IMR-90 (cell line): Measurements from ENCODE around the gene TST. TPM values are rescaled to one million over a fixed set of nuclear protein-coding genes. Genes with fewer than 3 reads are reported as not detected.

Experiments
- ATAC-seq: fragments of 200-7000 bp; cut with Tn5 transposase; 2 replicates; pipeline ENCODE4 v1.9.1; 2020; ENCODE audit warnings: low read depth, mild to moderate bottlenecking, moderate library complexity
- BruUV-seq: library from RNA; stranded (reverse); fragments of 400-500 nt; replicated peaks from 2 replicates; lab custom pipeline; 2021; lab: Mats Ljungman, UMichigan
- CTCF ChIA-PET: fragments of 300-600 bp; formaldehyde crosslinking; extraction: SDS; loops from one replicate; lab custom pipeline; 2021; ENCODE audit warnings: antibody characterized with exemption; lab: Yijun Ruan, JAX
- POLR2A ChIA-PET: fragments of 300-600 bp; sonication (Branson Sonifier 250); formaldehyde crosslinking; loops from one replicate; lab custom pipeline; 2022; ENCODE audit warnings: antibody characterized with exemption; ENCODE audit not compliant: unreplicated experiment; lab: Charles Lee
- DNase-seq: peaks from one replicate; pipeline ENCODE4 v3.0.0; 2013
- H2AFZ ChIP-seq: replicated peaks from 2 replicates; pipeline ENCODE3; 2013; ENCODE audit warnings: low read length, mild to moderate bottlenecking; ENCODE audit not compliant: poor library complexity
- H2AK5ac ChIP-seq: 2 replicates; pipeline ENCODE4 v1.6.1; 2013; ENCODE audit warnings: low read depth, low read length, inconsistent platforms
- H2AK9ac ChIP-seq: replicated peaks from 2 replicates; pipeline ENCODE3; 2013; ENCODE audit warnings: mild to moderate bottlenecking, low read depth, low read length, moderate library complexity; ENCODE audit not compliant: poor library complexity
- H2BK120ac ChIP-seq: 2 replicates; pipeline ENCODE4 v1.6.1; 2013; ENCODE audit warnings: low read depth, low read length, inconsistent platforms
- H2BK15ac ChIP-seq: 3 replicates; pipeline ENCODE4 v1.6.1; 2013; ENCODE audit warnings: low read depth, low read length, inconsistent platforms
- H2BK20ac ChIP-seq: 2 replicates; pipeline ENCODE4 v1.6.1; 2013; ENCODE audit warnings: low read depth, mild to moderate bottlenecking, inconsistent platforms, low read length, moderate library complexity
- H2BK5ac ChIP-seq: 2 replicates; pipeline ENCODE4 v1.6.1; 2013; ENCODE audit warnings: mild to moderate bottlenecking, low read depth, low read length, inconsistent platforms; ENCODE audit not compliant: poor library complexity, severe bottlenecking
- H3K14ac ChIP-seq: replicated peaks from 2 replicates; pipeline ENCODE4 v1.6.1; 2013; ENCODE audit warnings: low read depth, low read length, inconsistent platforms
- H3K18ac ChIP-seq: 2 replicates; pipeline ENCODE4 v1.6.1; 2013; ENCODE audit warnings: low read depth, low read length, control low read depth
- H3K23ac ChIP-seq: 2 replicates; pipeline ENCODE4 v1.6.1; 2013; ENCODE audit warnings: low read depth, low read length, inconsistent platforms
- H3K27ac ChIP-seq: 2 replicates; pipeline ENCODE4 v1.5.1; 2013; ENCODE audit warnings: mild to moderate bottlenecking, control low read depth, low read length; ENCODE audit not compliant: insufficient read depth
- H3K27me3 ChIP-seq: 2 replicates; pipeline ENCODE4 v1.6.1; 2013; ENCODE audit warnings: low read length; ENCODE audit not compliant: control insufficient read depth, insufficient read depth
- H3K36me3 ChIP-seq: 2 replicates; pipeline ENCODE4 v1.6.1; 2013; ENCODE audit warnings: low read length, mixed read lengths; ENCODE audit not compliant: control insufficient read depth, insufficient read depth
- H3K4ac ChIP-seq: 2 replicates; pipeline ENCODE4 v1.6.1; 2013; ENCODE audit warnings: low read depth, low read length, inconsistent platforms
- H3K4me1 ChIP-seq: 2 replicates; pipeline ENCODE4 v1.6.1; 2013; ENCODE audit warnings: low read length, mixed read lengths; ENCODE audit not compliant: control insufficient read depth, insufficient read depth
- H3K4me2 ChIP-seq: 2 replicates; pipeline ENCODE4 v1.6.1; 2013; ENCODE audit warnings: low read depth, mild to moderate bottlenecking, control low read depth, low read length, moderate library complexity
- H3K4me3 ChIP-seq: 2 replicates; pipeline ENCODE4 v1.5.1; 2013; ENCODE audit warnings: low read depth, mild to moderate bottlenecking, control low read depth, low read length, moderate library complexity; ENCODE audit not compliant: insufficient read depth
- H3K56ac ChIP-seq: 2 replicates; pipeline ENCODE4 v1.6.1; 2013; ENCODE audit warnings: low read length, inconsistent platforms; ENCODE audit not compliant: insufficient read depth; ENCODE audit errors: extremely low read depth
- H3K79me1 ChIP-seq, 2 experiments: 2 replicates each; pipeline ENCODE4 v1.6.1; 2013; ENCODE audit warnings: low read length in 2 of 2, inconsistent platforms in 1 of 2, low read depth in 1 of 2
- H3K9ac ChIP-seq: 2 replicates; pipeline ENCODE4 v1.6.1; 2013; ENCODE audit warnings: low read depth, low read length, control low read depth
- H3K9me1 ChIP-seq: 2 replicates; pipeline ENCODE4 v1.6.1; 2013; ENCODE audit warnings: low read length, inconsistent platforms; ENCODE audit not compliant: insufficient read depth
- H3K9me3 ChIP-seq: 2 replicates; pipeline ENCODE4 v1.6.1; 2013; ENCODE audit warnings: low read length; ENCODE audit not compliant: control insufficient read depth, insufficient read depth
- H4K20me1 ChIP-seq: 2 replicates; pipeline ENCODE4 v1.6.1; 2013; ENCODE audit warnings: low read length, inconsistent platforms; ENCODE audit not compliant: insufficient read depth
- H4K5ac ChIP-seq: 2 replicates; pipeline ENCODE4 v1.6.1; 2013; ENCODE audit warnings: mild to moderate bottlenecking, low read depth, low read length, control low read depth
- H4K8ac ChIP-seq, 2 experiments: 2 replicates each; pipeline ENCODE4 v1.6.1; 2013; ENCODE audit warnings: low read depth in 2 of 2, low read length in 2 of 2, control low read depth in 1 of 2, inconsistent platforms in 1 of 2
- H4K91ac ChIP-seq: 2 replicates; pipeline ENCODE4 v1.6.1; 2013; ENCODE audit warnings: low read depth, low read length, inconsistent platforms; ENCODE audit not compliant: insufficient read depth
- BHLHE40 ChIP-seq: fragments of 150-350 bp; IDR thresholded peaks from 2 replicates; pipeline ENCODE4 v1.6.1; 2016; ENCODE audit warnings: mild to moderate bottlenecking, low read depth, low read length
- CEBPB ChIP-seq: IDR thresholded peaks from 2 replicates; pipeline ENCODE4 v1.6.1; 2012; ENCODE audit warnings: low read depth, low read length, improper control_type of control experiment
- ELK1 ChIP-seq: fragments of 150-350 bp; IDR thresholded peaks from 2 replicates; pipeline ENCODE4 v1.6.1; 2016; ENCODE audit warnings: low read depth, mild to moderate bottlenecking, low read length, moderate library complexity, borderline replicate concordance
- MXI1 ChIP-seq: IDR thresholded peaks from 2 replicates; pipeline ENCODE4 v1.6.1; 2012; ENCODE audit warnings: low read depth, mild to moderate bottlenecking, low read length, moderate library complexity, borderline replicate concordance
- RCOR1 ChIP-seq: IDR thresholded peaks from 2 replicates; pipeline ENCODE4 v1.6.1; 2012; ENCODE audit warnings: mild to moderate bottlenecking, low read length, improper control_type of control experiment; ENCODE audit not compliant: insufficient replicate concordance
- RFX5 ChIP-seq: IDR thresholded peaks from 2 replicates; pipeline ENCODE4 v1.8.0; 2012; ENCODE audit warnings: low read depth, mild to moderate bottlenecking, low read length, moderate library complexity
- USF2 ChIP-seq: fragments of 150-350 bp; IDR thresholded peaks from 2 replicates; pipeline ENCODE4 v1.6.1; 2017; ENCODE audit warnings: mild to moderate bottlenecking, antibody characterized with exemption, low read length, low read depth
- WGBS, 2 experiments: methylation state at CpG; one replicate each; pipeline versions ENCODE4 v1.1.5 to v1.1.7; 2013; ENCODE audit warnings: missing lambda C conversion rate in 2 of 2; ENCODE audit not compliant: insufficient read length in 1 of 2; ENCODE audit errors: extremely low coverage in 2 of 2; 5-methylcytosine and 5-hydroxymethylcytosine counted together
- dilution Hi-C: fragments of 300-500 bp; cut with HindIII; formaldehyde crosslinking; loops from one replicate; pipeline ENCODE4 v1.14.3; 2018; ENCODE audit warnings: low sequenced_read_pairs; ENCODE audit not compliant: unreplicated experiment
- in situ Hi-C: fragments of 300-500 bp; cut with MboI; formaldehyde crosslinking; loops from 3 replicates; pipeline ENCODE4 v1.14.3; 2019; ENCODE audit warnings: low sequenced_read_pairs, inconsistent platforms, mixed read lengths
- intact Hi-C: fragments of 100-400 bp; cut with micrococcal nuclease; formaldehyde crosslinking; loops from 2 replicates; pipeline ENCODE4 v1.10.0; 2022
- polyA plus RNA-seq, 3 experiments: library from polyadenylated mRNA; depleted of rRNA; stranded (reverse); fragments of >200 nt; gene quantifications; 2 replicates each; pipeline ENCODE4 v1.2.3, GENCODE V29; 2012; ENCODE audit warnings: low replicate concordance in 1 of 3
- total RNA-seq: library from RNA; depleted of rRNA; stranded (reverse); fragments of >200 nt; gene quantifications from 2 replicates; pipeline ENCODE4 v1.2.3, GENCODE V29; 2012
- TF ChIP-seq, protein P1 (sequence below): conservative IDR thresholded peaks from 2 replicates; pipeline ENCODE4 v1.5.1; 2012; ENCODE audit warnings: mild to moderate bottlenecking, low read depth, low read length, improper control_type of control experiment

Gene TST
- total and polyA plus RNA-seq, 2 of the 4 experiments (the other 2 are of a cell fraction): 31.7 to 37.7 TPM

DNA sequence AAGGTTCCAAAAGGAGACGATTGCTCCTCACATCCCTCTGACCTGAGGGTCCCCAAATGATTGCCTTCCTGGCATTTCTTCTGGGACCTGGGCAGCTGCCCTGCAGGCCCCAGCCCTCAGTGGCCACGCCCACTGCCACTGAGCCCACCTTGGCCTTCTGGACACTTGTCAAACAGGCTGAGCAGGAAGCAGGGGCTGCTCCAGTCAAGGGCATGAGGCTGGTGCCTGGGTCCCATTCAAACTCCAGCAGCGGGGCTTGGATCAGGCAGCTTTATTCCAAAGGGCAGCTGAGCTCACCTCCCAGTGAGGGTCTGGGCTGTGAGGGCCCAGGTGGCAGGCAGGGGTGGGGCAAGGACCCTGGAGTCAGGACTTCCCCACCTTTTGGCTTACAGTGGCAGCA lies 45.9 kb upstream of the TST start:
- H4K8ac ChIP-seq: no peak overlapping the region
- H2AK5ac ChIP-seq: no peak overlapping the region
- H4K20me1 ChIP-seq: no peaks in the 10 kb centered on the region
- no peak for DNase-seq
- H3K9me1 ChIP-seq: no peaks in the 10 kb centered on the region
- no peak overlapping the region for H4K5ac ChIP-seq
- no peak overlapping the region for H2BK15ac ChIP-seq
- intact Hi-C loops (no loop called here), dilution Hi-C loops (no loop called here), in situ Hi-C loops (no loop called here)
- no TSS peak for BruUV-seq
- no peak overlapping the region for H3K27ac ChIP-seq
- H3K9me3 ChIP-seq: no peaks in the 10 kb centered on the region
- no peak overlapping the region for H4K91ac ChIP-seq
- TF ChIP-seq RCOR1 (no peak), ELK1 (no peak), RFX5 (no peak), BHLHE40 (no peak), MXI1 (no peak), CEBPB (no peak), USF2 (no peak)
- TF ChIP-seq, protein P1, sequence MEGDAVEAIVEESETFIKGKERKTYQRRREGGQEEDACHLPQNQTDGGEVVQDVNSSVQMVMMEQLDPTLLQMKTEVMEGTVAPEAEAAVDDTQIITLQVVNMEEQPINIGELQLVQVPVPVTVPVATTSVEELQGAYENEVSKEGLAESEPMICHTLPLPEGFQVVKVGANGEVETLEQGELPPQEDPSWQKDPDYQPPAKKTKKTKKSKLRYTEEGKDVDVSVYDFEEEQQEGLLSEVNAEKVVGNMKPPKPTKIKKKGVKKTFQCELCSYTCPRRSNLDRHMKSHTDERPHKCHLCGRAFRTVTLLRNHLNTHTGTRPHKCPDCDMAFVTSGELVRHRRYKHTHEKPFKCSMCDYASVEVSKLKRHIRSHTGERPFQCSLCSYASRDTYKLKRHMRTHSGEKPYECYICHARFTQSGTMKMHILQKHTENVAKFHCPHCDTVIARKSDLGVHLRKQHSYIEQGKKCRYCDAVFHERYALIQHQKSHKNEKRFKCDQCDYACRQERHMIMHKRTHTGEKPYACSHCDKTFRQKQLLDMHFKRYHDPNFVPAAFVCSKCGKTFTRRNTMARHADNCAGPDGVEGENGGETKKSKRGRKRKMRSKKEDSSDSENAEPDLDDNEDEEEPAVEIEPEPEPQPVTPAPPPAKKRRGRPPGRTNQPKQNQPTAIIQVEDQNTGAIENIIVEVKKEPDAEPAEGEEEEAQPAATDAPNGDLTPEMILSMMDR: no peak
- H3K9ac ChIP-seq: no peak overlapping the region
- CTCF ChIA-PET: no interaction called here
- H3K56ac ChIP-seq: no peak overlapping the region
- H2BK120ac ChIP-seq: no peak overlapping the region
- no peak overlapping the region for H2BK20ac ChIP-seq
- H3K4me2 ChIP-seq: no peak overlapping the region
- POLR2A ChIA-PET: no interaction called here
- no peak overlapping the region for H3K23ac ChIP-seq
- H2AK9ac ChIP-seq: no peak overlapping the region
- H3K79me1 ChIP-seq: no peaks in the 10 kb centered on the region
- no peak overlapping the region for H3K4me3 ChIP-seq
- no peaks in the 10 kb centered on the region for H3K4me1 ChIP-seq
- no peak overlapping the region for H2AFZ ChIP-seq
- H2BK5ac ChIP-seq: no peak overlapping the region
- H3K36me3 ChIP-seq: peaks cover 2% of the 10 kb centered on the region
- no peak overlapping the region for H3K18ac ChIP-seq
- no peak overlapping the region for H3K4ac ChIP-seq
- no peak overlapping the region for H3K14ac ChIP-seq
- no peak for ATAC-seq
- WGBS, 2 experiments: 62% methylated on average over 2 of the region's 3 CpGs; no CpG with 5 or more reads in 1 of the 2 experiments
- H3K27me3 ChIP-seq: peaks cover 20% of the 10 kb centered on the region
